Smooth muscle cell (in vitro differentiated cells): ENCODE data around the gene STARD8. TPM values are rescaled to one million over a fixed set of nuclear protein-coding genes. Genes with fewer than 3 reads are reported as not detected.

ENCODE experiments used
- DNase-seq: peaks from one replicate; lab custom pipeline; 2025; ENCODE audit not compliant: unreplicated experiment; lab: John Stamatoyannopoulos, UW
- H2AFZ ChIP-seq: fragments of 200-600 bp; sonication (generic); 2 replicates; pipeline ENCODE4 v1.6.0; 2016; ENCODE audit warnings: antibody characterized with exemption, low read depth, mild to moderate bottlenecking
- H3F3A ChIP-seq: fragments of 200-600 bp; sonication (generic); 2 replicates; pipeline ENCODE4 v1.6.0; 2017; ENCODE audit warnings: antibody characterized with exemption, low read depth
- H3K27ac ChIP-seq: fragments of 200-600 bp; sonication (generic); 2 replicates; pipeline ENCODE4 v1.5.1; 2016; ENCODE audit warnings: low read depth, mild to moderate bottlenecking
- H3K27me3 ChIP-seq: fragments of 200-600 bp; sonication (generic); 2 replicates; pipeline ENCODE4 v1.6.1; 2016; ENCODE audit warnings: low read depth, mild to moderate bottlenecking
- H3K36me3 ChIP-seq: fragments of 200-600 bp; sonication (generic); 2 replicates; pipeline ENCODE4 v1.5.1; 2016; ENCODE audit warnings: low read depth
- H3K4me1 ChIP-seq: fragments of 200-600 bp; sonication (generic); 2 replicates; pipeline ENCODE4 v1.5.1; 2016; ENCODE audit warnings: low read depth
- H3K4me2 ChIP-seq: fragments of 200-600 bp; sonication (generic); 2 replicates; pipeline ENCODE4 v1.6.0; 2016; ENCODE audit warnings: mild to moderate bottlenecking
- H3K4me3 ChIP-seq: fragments of 200-600 bp; sonication (generic); 2 replicates; pipeline ENCODE4 v1.5.1; 2016; ENCODE audit warnings: mild to moderate bottlenecking
- H3K79me2 ChIP-seq: fragments of 200-600 bp; sonication (generic); 2 replicates; pipeline ENCODE4 v1.6.0; 2016; ENCODE audit warnings: low read depth, mild to moderate bottlenecking
- H3K9ac ChIP-seq: fragments of 200-600 bp; sonication (generic); 2 replicates; pipeline ENCODE4 v1.6.0; 2016; ENCODE audit warnings: low read depth
- H3K9me3 ChIP-seq: fragments of 200-600 bp; sonication (generic); replicated peaks from 2 replicates; pipeline ENCODE4 v1.5.1; 2016; ENCODE audit warnings: low read depth
- H4K20me1 ChIP-seq: fragments of 200-600 bp; sonication (generic); 2 replicates; pipeline ENCODE4 v1.6.0; 2016; ENCODE audit warnings: low read depth
- CTCF ChIP-seq: fragments of 200-600 bp; sonication (generic); IDR thresholded peaks from 2 replicates; pipeline ENCODE4 v1.5.1; 2017; ENCODE audit warnings: borderline replicate concordance, mild to moderate bottlenecking, antibody characterized with exemption; ENCODE audit not compliant: insufficient read depth, poor library complexity, severe bottlenecking
- WGBS: methylation state at CpG from one replicate; pipeline ENCODE4 v1.1.7; 2016; ENCODE audit warnings: low lambda C conversion rate; 5-methylcytosine and 5-hydroxymethylcytosine counted together
- polyA plus RNA-seq: library from polyadenylated mRNA; unstranded; fragments of >200 nt; fragmentation: Nextera tagmentation; extraction: Ambion mirVana; gene quantifications from 2 replicates; pipeline ENCODE4 v1.2.1, GENCODE V29; 2016
- total RNA-seq: library from RNA; depleted of rRNA; stranded (reverse); fragments of >200 nt; gene quantifications from 2 replicates; pipeline ENCODE4 v1.2.3, GENCODE V29; 2014

The STARD8 gene
- total and polyA plus RNA-seq, 2 experiments from 2014 or later: 0.27 to 0.38 TPM

DNA sequence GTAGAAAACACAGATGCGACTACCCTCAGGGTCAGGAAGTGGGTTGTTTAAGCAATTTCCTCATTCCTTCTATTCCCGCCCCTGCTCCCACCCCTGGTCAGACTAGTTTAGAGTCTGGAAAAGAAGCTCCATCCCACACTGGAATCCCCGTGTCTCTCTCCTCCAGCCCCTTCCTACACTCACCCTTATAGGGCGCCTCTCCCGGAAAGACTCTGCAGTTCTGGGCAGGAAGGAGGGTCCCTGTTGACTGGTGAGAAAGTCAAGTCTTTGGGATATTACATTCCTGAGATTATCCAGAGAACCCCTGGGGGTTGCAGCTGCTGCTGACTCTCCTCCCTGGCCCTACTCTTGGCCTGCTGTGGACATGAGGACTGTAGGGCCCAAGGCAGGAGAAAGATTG lies 11.9 kb downstream of the STARD8 start:
- Histone ChIP-seq H4K20me1 (no peaks in the 10 kb centered on the region), H3K4me1 (no peaks in the 10 kb centered on the region), H3K36me3 (no peaks in the 10 kb centered on the region), H3F3A (no peaks in the 10 kb centered on the region), H3K4me2 (no peak overlapping the region), H2AFZ (no peak overlapping the region), H3K79me2 (no peaks in the 10 kb centered on the region), H3K9me3 (no peaks in the 10 kb centered on the region), H3K4me3 (no peak overlapping the region), H3K9ac (no peak overlapping the region), H3K27ac (no peak overlapping the region), H3K27me3 (no peaks in the 10 kb centered on the region)
- DNase-seq: no peak
- WGBS: 64% methylated on average over 5 of the region's 5 CpGs
- no peak for TF ChIP-seq CTCF

DNA sequence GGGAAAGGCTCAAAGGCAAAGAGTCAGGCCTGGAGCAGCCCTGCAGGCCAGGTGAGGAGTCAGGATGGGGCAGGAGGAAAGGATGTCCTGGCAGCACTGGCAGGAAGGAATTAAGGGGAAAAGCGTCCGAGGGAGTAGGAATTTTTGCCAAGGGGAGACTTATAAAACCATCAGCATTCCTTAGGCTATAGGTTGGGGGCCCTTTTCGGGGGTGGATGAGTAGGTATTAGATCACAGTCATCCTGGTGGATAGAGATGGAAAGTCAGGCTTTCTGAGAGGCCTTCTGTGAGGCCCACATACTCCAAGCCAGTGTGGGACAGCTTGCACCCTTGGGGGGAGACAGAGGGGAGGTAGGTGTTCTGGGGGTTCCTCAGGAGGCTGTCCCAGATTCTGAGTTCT lies 12.3 kb downstream of the STARD8 start:
- no peaks in the 10 kb centered on the region for H3K79me2 ChIP-seq
- H3K27ac ChIP-seq: no peak overlapping the region
- H3K4me2 ChIP-seq: no peak overlapping the region
- H3K4me1 ChIP-seq: no peaks in the 10 kb centered on the region
- DNase-seq: no peak
- whole genome bisulfite sequencing: 66% methylated on average over 3 of the region's 3 CpGs
- TF ChIP-seq CTCF: no peak
- no peaks in the 10 kb centered on the region for H4K20me1 ChIP-seq
- H3K36me3 ChIP-seq: no peaks in the 10 kb centered on the region
- H3K9ac ChIP-seq: no peak overlapping the region
- no peak overlapping the region for H3K4me3 ChIP-seq
- no peak overlapping the region for H2AFZ ChIP-seq
- H3K27me3 ChIP-seq: no peaks in the 10 kb centered on the region
- H3K9me3 ChIP-seq: no peaks in the 10 kb centered on the region
- no peaks in the 10 kb centered on the region for H3F3A ChIP-seq

DNA sequence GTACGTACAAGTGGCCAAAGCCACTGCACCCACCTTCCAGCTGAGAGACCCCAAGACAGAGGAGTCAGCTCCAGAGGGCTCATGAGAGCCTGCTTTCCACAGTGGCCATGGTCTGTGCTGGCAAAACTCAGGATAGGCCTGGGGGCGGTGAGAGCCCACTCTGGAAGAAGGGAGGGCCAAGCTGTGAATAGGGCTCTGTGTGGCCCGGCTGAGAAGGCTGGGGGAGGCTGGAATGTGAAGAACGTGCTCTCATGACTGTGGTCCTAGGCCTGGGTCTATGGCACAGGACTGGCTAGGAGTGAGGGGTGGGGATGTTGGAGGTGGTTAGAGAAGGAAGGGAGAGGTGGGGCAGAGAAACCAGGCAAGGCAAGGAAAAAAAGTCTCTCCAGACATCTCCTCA lies 13.3 kb downstream of the STARD8 start:
- TF ChIP-seq CTCF: no peak

GRCh38 chrX:68665502-68665901 lies 18.0 kb downstream of the STARD8 start:
- H3K36me3 ChIP-seq: no peaks in the 10 kb centered on the region
- H4K20me1 ChIP-seq: no peaks in the 10 kb centered on the region
- H2AFZ ChIP-seq: no peak overlapping the region
- no peaks in the 10 kb centered on the region for H3K4me1 ChIP-seq
- no peak for DNase-seq
- WGBS: 69% methylated on average over 9 of the region's 9 CpGs
- no peaks in the 10 kb centered on the region for H3K79me2 ChIP-seq
- H3K27me3 ChIP-seq: no peaks in the 10 kb centered on the region
- no peak overlapping the region for H3K4me2 ChIP-seq
- no peak overlapping the region for H3K27ac ChIP-seq
- H3K9me3 ChIP-seq: no peaks in the 10 kb centered on the region
- H3F3A ChIP-seq: no peaks in the 10 kb centered on the region
- no peak for TF ChIP-seq CTCF
- no peak overlapping the region for H3K9ac ChIP-seq
- H3K4me3 ChIP-seq: no peak overlapping the region

More for the DNA sequence above, 13.3 kb downstream of the STARD8 start:
- no peak overlapping the region for H3K4me3 ChIP-seq
- H3K4me1 ChIP-seq: no peaks in the 10 kb centered on the region
- no peaks in the 10 kb centered on the region for H3F3A ChIP-seq
- no peaks in the 10 kb centered on the region for H3K79me2 ChIP-seq
- H3K36me3 ChIP-seq: no peaks in the 10 kb centered on the region
- no peaks in the 10 kb centered on the region for H4K20me1 ChIP-seq
- no peaks in the 10 kb centered on the region for H3K27me3 ChIP-seq
- no peak overlapping the region for H3K4me2 ChIP-seq
- WGBS: 60% methylated on average over 4 of the region's 4 CpGs
- no peaks in the 10 kb centered on the region for H3K9me3 ChIP-seq
- H3K27ac ChIP-seq: no peak overlapping the region
- H3K9ac ChIP-seq: no peak overlapping the region
- no peak for DNase-seq
- no peak overlapping the region for H2AFZ ChIP-seq
